Thyroid gland (tissue), 4 donors: ENCODE measurements around the gene TTC38. TPM values are rescaled to one million over a fixed set of nuclear protein-coding genes. Genes with fewer than 3 reads are reported as not detected.
"Not testable (repeated sequence)": the region's sequence is repeated elsewhere in the genome, so short reads cannot be mapped to it uniquely, and the experiment has no call there.

ENCODE experiments used
- DNase-seq, 2 donors: peaks; one replicate each; pipeline ENCODE4 v3.0.0-alpha.2; 2019
- H3K27ac ChIP-seq, 3 donors: fragments of 200-600 bp; sonication (generic); 1 replicate in 2 of 3; 2 replicates in 1 of 3; pipeline ENCODE4 v1.5.1; 2016 to 2019; ENCODE audit warnings: mild to moderate bottlenecking in 1 of 3, moderate library complexity in 1 of 3
- H3K27me3 ChIP-seq: fragments of 200-600 bp; sonication (generic); one replicate; pipeline ENCODE4 v1.5.1; 2019
- H3K36me3 ChIP-seq, 2 donors: fragments of 200-600 bp; sonication (generic); one replicate each; pipeline ENCODE4 v1.5.1; 2016 to 2019
- H3K4me1 ChIP-seq, 2 donors: fragments of 200-600 bp; sonication (generic); one replicate each; pipeline ENCODE4 v1.5.1; 2017 to 2019
- H3K4me3 ChIP-seq, 3 donors: fragments of 200-600 bp; sonication (generic); replicated peaks in 1 of 3; 1 replicate in 2 of 3; 2 replicates in 1 of 3; pipeline ENCODE4 v1.5.1; 2016; ENCODE audit warnings: mild to moderate bottlenecking in 1 of 3
- H3K9me3 ChIP-seq: fragments of 200-600 bp; sonication (generic); one replicate; pipeline ENCODE4 v1.5.1; 2017
- POLR2A ChIP-seq, 2 donors: fragments of 450-650 bp; IDR thresholded peaks; one replicate each; pipeline ENCODE4 v1.6.1; 2017; ENCODE audit warnings: antibody characterized with exemption in 2 of 2, mild to moderate bottlenecking in 2 of 2, moderate library complexity in 1 of 2
- WGBS, 2 donors: methylation state at CpG; one replicate each; pipeline ENCODE4 v1.1.5; 2017; 5-methylcytosine and 5-hydroxymethylcytosine counted together
- intact Hi-C: fragments of 100-400 bp; cut with DNase I; formaldehyde crosslinking; loops from one replicate; pipeline ENCODE4 v1.15.1; 2023
- total RNA-seq, 4 donors: library from RNA; depleted of rRNA; stranded (reverse); fragments of >200 nt; gene quantifications; one replicate each; pipeline ENCODE4 v1.2.3, GENCODE V29; 2016
- TF ChIP-seq, protein P1 (sequence below), 6 experiments: fragments of 200-600 bp in 3 of 6; fragments of 450-650 bp in 3 of 6; sonication (generic) in 3 of 6; IDR thresholded peaks; one replicate each; pipeline ENCODE4 v1.5.1; 2016 to 2019; ENCODE audit warnings: antibody characterized with exemption in 6 of 6, mild to moderate bottlenecking in 2 of 6, inconsistent platforms in 1 of 6, moderate library complexity in 1 of 6

The TTC38 gene
- total RNA-seq, 4 donors from 2014 or later, result 30.2 to 81.9 (median 51.1) TPM

- H3K27ac ChIP-seq, result no peak overlapping the region
- TF ChIP-seq, protein P1, sequence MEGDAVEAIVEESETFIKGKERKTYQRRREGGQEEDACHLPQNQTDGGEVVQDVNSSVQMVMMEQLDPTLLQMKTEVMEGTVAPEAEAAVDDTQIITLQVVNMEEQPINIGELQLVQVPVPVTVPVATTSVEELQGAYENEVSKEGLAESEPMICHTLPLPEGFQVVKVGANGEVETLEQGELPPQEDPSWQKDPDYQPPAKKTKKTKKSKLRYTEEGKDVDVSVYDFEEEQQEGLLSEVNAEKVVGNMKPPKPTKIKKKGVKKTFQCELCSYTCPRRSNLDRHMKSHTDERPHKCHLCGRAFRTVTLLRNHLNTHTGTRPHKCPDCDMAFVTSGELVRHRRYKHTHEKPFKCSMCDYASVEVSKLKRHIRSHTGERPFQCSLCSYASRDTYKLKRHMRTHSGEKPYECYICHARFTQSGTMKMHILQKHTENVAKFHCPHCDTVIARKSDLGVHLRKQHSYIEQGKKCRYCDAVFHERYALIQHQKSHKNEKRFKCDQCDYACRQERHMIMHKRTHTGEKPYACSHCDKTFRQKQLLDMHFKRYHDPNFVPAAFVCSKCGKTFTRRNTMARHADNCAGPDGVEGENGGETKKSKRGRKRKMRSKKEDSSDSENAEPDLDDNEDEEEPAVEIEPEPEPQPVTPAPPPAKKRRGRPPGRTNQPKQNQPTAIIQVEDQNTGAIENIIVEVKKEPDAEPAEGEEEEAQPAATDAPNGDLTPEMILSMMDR (IDR thresholded peaks at IDR 0.05), result no peak
- TF ChIP-seq POLR2A (IDR thresholded peaks at IDR 0.05), result no peak
- no peaks in the 10 kb centered on the region for H3K27me3 ChIP-seq
- H3K4me1 ChIP-seq, result no peaks in the 10 kb centered on the region
- intact Hi-C loops, result no loop called here
- WGBS, 2 donors, result 91 to 97% methylated on average over 5 to 8 of the region's 8 CpGs
- no peaks in the 10 kb centered on the region for H3K9me3 ChIP-seq
- no peaks in the 10 kb centered on the region for H3K36me3 ChIP-seq
- no peak overlapping the region for H3K4me3 ChIP-seq
- DNase-seq, result no peak
Observed at GRCh38 chr22:46312056-46312455, 44.2 kb downstream of the TTC38 start.

- H3K4me1 ChIP-seq, H3K36me3 ChIP-seq, intact Hi-C loops, H3K4me3 ChIP-seq, H3K9me3 ChIP-seq, H3K27me3 ChIP-seq, H3K27ac ChIP-seq, DNase-seq: not testable (repeated sequence)
- WGBS, 2 donors, result 97 to 100% methylated on average over 2 of the region's 2 CpGs
Observed at GRCh38 chr22:46312848-46313247, 45.0 kb downstream of the TTC38 start.

GRCh38 chr22:46315976-46316375 lies 48.2 kb downstream of the TTC38 start:
- no peak for DNase-seq
- Histone ChIP-seq H3K4me1 (no peaks in the 10 kb centered on the region), H3K4me3 (no peak overlapping the region), H3K27me3 (no peaks in the 10 kb centered on the region), H3K27ac (no peak overlapping the region), H3K9me3 (no peaks in the 10 kb centered on the region), H3K36me3 (no peaks in the 10 kb centered on the region)
- WGBS, 2 donors, result 94 to 96% methylated on average over 12 of the region's 12 CpGs
- intact Hi-C loops, result loop anchor here (2.0 kb wide), 1 partner anchor 191 kb away; no protein-coding TSS in a partner anchor
- no peak for TF ChIP-seq POLR2A (IDR thresholded peaks at IDR 0.05)
- TF ChIP-seq, protein P1 (IDR thresholded peaks at IDR 0.05), result no peak

DNA sequence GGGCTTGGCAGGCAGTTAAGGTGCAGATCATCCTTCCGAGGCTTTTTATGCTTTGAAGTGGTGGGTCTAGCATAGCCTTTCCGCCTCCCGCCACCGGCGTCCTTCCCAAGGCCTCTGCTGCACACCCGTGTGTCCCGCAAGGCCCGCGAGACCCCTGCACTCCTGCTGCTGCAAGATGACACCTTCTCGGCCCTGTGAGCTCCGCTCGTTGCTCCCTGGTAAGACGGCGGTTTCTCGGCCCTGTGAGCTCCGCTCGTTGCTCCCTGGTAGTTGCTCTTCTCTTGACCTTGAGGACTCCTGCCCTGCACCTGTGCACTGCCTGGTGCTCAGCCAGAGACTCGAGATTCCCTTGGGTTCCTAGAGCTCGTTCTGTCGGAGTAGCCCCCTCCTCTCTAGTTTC lies 49.8 kb downstream of the TTC38 start:
- no peak for DNase-seq
- no peaks in the 10 kb centered on the region for H3K36me3 ChIP-seq
- intact Hi-C loops, result no loop called here
- no peak overlapping the region for H3K27ac ChIP-seq
- no peaks in the 10 kb centered on the region for H3K4me1 ChIP-seq
- TF ChIP-seq, protein P1 (IDR thresholded peaks at IDR 0.05), result no peak
- TF ChIP-seq POLR2A (IDR thresholded peaks at IDR 0.05), result no peak
- H3K9me3 ChIP-seq, result no peaks in the 10 kb centered on the region
- no peaks in the 10 kb centered on the region for H3K27me3 ChIP-seq
- WGBS, 2 donors, result 94 to 95% methylated on average over 18 to 20 of the region's 20 CpGs
- H3K4me3 ChIP-seq, result no peak overlapping the region

DNA sequence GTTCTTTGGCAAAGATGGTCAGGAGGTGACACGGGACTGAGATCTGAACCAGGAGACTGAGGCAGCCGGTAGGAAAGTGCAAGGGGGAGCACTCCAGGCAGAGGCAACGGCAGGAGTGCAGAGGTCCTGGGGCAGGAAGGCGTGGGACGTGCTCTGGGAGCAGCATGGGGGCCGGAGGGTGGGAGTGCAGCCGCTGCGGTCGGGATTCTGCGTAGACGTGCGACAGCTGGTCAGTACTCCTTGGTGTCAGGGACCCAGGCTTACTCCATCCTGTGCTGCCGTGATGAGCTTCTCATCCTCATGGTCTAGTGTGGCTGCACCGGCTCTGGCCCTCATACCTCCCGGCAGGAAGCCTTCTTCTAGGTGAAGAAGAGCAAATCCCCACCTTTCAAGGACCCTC lies 50.8 kb downstream of the TTC38 start:
- TF ChIP-seq, protein P1 (IDR thresholded peaks at IDR 0.05), result no peak
- no peak for TF ChIP-seq POLR2A (IDR thresholded peaks at IDR 0.05)
- 95 to 96% methylated on average over 15 of the region's 15 CpGs for WGBS, 2 donors
- Histone ChIP-seq H3K27ac (no peak overlapping the region), H3K9me3 (no peaks in the 10 kb centered on the region), H3K36me3 (no peaks in the 10 kb centered on the region), H3K4me1 (no peaks in the 10 kb centered on the region), H3K27me3 (no peaks in the 10 kb centered on the region), H3K4me3 (no peak overlapping the region)
- intact Hi-C loops, result no loop called here
- DNase-seq, result no peak

DNA sequence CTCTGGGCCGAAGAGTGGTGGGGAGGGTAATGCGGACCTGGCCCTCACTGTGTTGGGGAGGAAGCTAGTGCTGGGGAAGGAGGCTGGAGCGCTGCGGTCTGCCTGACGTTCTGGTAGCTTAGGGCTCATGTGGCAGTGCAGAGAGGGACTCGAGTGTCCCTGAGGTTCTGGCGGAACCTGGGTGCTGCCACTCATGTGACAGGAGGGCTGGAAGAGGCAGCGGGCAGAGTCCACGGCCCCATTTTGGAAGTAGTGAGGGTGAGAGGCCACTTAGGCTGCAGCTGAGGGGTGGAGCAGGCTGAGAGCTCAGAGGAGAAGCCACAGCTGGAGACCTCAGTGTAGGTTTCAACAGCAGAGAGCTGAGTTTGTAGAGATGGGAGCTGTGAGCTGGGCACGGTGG lies 51.5 kb downstream of the TTC38 start:
- H3K4me3 ChIP-seq, result no peak overlapping the region
- no peaks in the 10 kb centered on the region for H3K36me3 ChIP-seq
- 94 to 96% methylated on average over 10 of the region's 10 CpGs for WGBS, 2 donors
- DNase-seq, result no peak
- no peaks in the 10 kb centered on the region for H3K27me3 ChIP-seq
- no peaks in the 10 kb centered on the region for H3K9me3 ChIP-seq
- intact Hi-C loops, result no loop called here
- H3K4me1 ChIP-seq, result no peaks in the 10 kb centered on the region
- no peak for TF ChIP-seq POLR2A (IDR thresholded peaks at IDR 0.05)
- TF ChIP-seq, protein P1 (IDR thresholded peaks at IDR 0.05), result no peak
- H3K27ac ChIP-seq, result no peak overlapping the region
